Endothelial cell of umbilical vein (primary cell): Measurements from ENCODE around the gene PTGS1.

ENCODE experiments used
- EZH2 ChIP-seq: IDR thresholded peaks from 2 replicates; pipeline ENCODE4 v1.6.1; 2012; ENCODE audit warnings: borderline replicate concordance, low read depth, mild to moderate bottlenecking, moderate library complexity, low read length, inconsistent platforms; ENCODE audit not compliant: severe bottlenecking
- FOS ChIP-seq: IDR thresholded peaks from 2 replicates; pipeline ENCODE4 v1.6.1; 2011; ENCODE audit warnings: mild to moderate bottlenecking, low read length, moderate library complexity, borderline replicate concordance; ENCODE audit not compliant: insufficient read depth
- GATA2 ChIP-seq: IDR thresholded peaks from 2 replicates; pipeline ENCODE4 v1.7.0; 2011; ENCODE audit warnings: low read depth, mild to moderate bottlenecking, moderate library complexity, mixed read lengths, low read length; ENCODE audit not compliant: insufficient read length, insufficient read depth
- JUN ChIP-seq: IDR thresholded peaks from 2 replicates; pipeline ENCODE4 v1.6.1; 2011; ENCODE audit warnings: borderline replicate concordance, low read depth; ENCODE audit not compliant: insufficient read length, insufficient read depth
- MAX ChIP-seq: IDR thresholded peaks from 2 replicates; pipeline ENCODE4 v1.6.1; 2011; ENCODE audit not compliant: insufficient read depth, insufficient read length
- MYC ChIP-seq: IDR thresholded peaks from one replicate; pipeline ENCODE4 v1.6.1; 2011; ENCODE audit warnings: mild to moderate bottlenecking, low read depth, low read length
- POLR2A ChIP-seq: IDR thresholded peaks from 2 replicates; pipeline ENCODE4 v1.6.1; 2012; ENCODE audit warnings: low read depth, mild to moderate bottlenecking, control low read depth, low read length
- POLR2AphosphoS5 ChIP-seq: IDR thresholded peaks from 2 replicates; pipeline ENCODE4 v1.6.1; 2012; ENCODE audit warnings: low read depth, mild to moderate bottlenecking, control low read depth, low read length, moderate library complexity; ENCODE audit not compliant: insufficient read depth
- TF ChIP-seq, protein P1 (sequence below), 2 donors: IDR thresholded peaks; 1 replicate in 1 of 2; 2 replicates in 1 of 2; pipeline ENCODE4 v1.5.1; 2011; ENCODE audit warnings: low read length in 2 of 2, mild to moderate bottlenecking in 2 of 2, moderate library complexity in 2 of 2, control low read depth in 1 of 2, inconsistent platforms in 1 of 2, low read depth in 1 of 2; ENCODE audit not compliant: insufficient read depth in 1 of 2; ENCODE audit errors: extremely low read depth in 1 of 2

DNA sequence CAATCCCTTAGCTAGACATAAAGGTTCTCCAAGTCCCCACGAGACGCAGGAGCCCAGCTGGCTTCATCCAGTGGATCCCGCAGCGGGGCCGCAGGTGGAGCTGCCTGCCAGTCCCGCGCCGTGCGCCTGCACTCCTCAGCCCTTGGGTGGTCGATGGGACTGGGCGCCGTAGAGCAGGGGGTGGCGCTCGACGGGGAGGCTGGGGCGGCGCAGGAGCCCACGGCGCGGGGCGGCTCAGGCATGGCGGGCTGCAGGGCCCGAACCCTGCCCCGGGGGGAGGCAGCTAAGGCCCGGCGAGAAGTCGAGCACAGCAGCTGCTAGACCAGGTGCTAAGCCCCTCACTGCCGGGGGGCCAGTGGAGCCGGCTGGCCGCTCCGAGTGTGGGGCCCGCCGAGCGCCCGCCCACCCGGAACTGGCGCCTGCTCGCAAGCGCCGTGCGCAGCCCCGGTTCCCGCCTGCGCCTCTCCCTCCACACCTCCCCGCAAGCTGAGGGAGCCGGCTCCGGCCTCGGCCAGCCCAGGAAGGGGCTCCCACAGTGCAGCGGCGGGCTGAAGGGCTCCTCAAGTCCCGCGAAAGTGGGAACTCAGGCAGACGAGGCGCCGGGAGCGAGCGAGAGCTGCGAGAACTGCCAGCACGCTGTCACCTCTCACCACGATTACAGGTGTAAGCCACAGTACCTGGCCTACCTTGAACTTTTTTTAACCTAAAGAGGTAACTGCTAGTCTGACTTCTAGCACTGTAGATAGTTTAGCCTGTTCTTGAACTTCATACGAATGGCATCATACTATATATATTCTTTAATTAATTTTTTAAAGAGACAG is 35.5 kb downstream of the PTGS1 start:
- TF ChIP-seq, protein P1, sequence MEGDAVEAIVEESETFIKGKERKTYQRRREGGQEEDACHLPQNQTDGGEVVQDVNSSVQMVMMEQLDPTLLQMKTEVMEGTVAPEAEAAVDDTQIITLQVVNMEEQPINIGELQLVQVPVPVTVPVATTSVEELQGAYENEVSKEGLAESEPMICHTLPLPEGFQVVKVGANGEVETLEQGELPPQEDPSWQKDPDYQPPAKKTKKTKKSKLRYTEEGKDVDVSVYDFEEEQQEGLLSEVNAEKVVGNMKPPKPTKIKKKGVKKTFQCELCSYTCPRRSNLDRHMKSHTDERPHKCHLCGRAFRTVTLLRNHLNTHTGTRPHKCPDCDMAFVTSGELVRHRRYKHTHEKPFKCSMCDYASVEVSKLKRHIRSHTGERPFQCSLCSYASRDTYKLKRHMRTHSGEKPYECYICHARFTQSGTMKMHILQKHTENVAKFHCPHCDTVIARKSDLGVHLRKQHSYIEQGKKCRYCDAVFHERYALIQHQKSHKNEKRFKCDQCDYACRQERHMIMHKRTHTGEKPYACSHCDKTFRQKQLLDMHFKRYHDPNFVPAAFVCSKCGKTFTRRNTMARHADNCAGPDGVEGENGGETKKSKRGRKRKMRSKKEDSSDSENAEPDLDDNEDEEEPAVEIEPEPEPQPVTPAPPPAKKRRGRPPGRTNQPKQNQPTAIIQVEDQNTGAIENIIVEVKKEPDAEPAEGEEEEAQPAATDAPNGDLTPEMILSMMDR (IDR thresholded peaks at IDR 0.05; ENCODE audit: extremely low read depth in 1 of 2, insufficient read depth in 1 of 2, low read depth in 1 of 2, low read length in 2 of 2), result no peak
- TF ChIP-seq POLR2AphosphoS5, result no peak
- no peak for TF ChIP-seq EZH2
- no peak for TF ChIP-seq FOS
- TF ChIP-seq POLR2A, result no peak
- no peak for TF ChIP-seq MAX
- TF ChIP-seq MYC, result no peak
- no peak for TF ChIP-seq GATA2
- no peak for TF ChIP-seq JUN
